NOMO-1 treated with DMSO at 0.1 percent for 48 hours (cell line): Measurements from ENCODE around the gene PRAC1.

ENCODE experiments used
- DNase-seq: peaks from one replicate; lab custom pipeline; 2025; ENCODE audit not compliant: unreplicated experiment; lab: John Stamatoyannopoulos, UW

Gene PRAC1

GRCh38 chr17:48711128-48711527, 11.2 kb downstream of the PRAC1 start:
- no peak for DNase-seq

- no peak for DNase-seq
Measured at GRCh38 chr17:48704361-48705248, 17.7 kb downstream of the PRAC1 start.

- no peak for DNase-seq
Measured at GRCh38 chr17:48701864-48702532, 20.3 kb downstream of the PRAC1 start.

DNA sequence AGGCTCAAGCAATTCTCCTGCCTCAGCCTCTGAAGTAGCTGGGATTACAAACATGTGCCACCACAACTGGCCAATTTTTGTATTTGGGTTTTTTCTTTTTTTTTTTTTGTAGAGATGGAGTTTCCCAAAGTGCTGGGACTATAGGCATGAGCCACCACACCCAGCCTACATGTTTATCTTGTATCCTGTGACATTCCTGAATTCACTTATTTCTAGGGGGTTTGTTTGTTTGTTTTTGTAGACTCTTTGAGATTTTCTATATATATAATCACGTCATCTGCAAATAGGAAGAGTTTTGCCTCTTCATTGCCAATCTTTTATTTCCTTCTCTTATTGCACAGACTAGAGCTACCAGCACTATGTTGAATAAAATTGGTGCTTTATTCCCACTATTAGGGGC, 29.1 kb downstream of the PRAC1 start:
- DNase-seq = no peak

DNA sequence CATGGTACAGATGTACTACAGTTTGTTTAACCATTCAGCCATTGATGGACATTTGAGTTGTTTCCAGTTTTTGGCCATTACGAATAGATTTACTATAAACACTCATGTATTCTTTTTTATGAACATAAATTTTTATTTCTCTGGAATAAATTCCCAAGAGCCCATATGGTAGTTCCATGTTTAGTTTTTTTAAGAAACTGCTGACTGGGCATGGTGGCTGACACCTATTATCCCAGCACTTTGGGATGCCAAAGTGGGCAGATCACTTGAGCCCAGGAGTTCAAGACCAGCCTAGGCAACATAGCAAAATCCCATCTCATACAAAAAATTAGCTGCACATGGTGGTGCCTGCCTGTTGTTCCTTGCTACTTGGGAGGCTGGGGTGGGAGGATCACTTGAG, 30.3 kb downstream of the PRAC1 start:
- no peak for DNase-seq

DNA sequence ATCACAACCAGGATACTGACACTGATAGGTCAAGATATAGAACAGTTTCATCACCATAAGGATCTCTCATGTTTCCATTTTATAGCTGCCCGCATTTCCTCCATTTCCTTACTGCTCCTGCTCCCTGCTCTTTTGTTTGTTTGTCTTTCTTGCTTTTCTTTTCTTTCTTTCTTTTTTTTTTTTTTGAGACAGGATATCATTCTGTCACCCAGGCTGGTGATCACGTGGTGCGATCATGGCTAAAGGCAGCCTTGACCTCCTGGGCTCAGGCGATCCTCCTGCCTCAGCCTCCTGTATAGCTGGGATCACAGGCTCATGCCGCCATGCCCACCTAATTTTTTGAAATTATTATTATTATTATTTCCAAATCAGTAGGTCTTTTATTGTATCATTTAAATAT, 31.7 kb downstream of the PRAC1 start:
- DNase-seq = no peak

DNA sequence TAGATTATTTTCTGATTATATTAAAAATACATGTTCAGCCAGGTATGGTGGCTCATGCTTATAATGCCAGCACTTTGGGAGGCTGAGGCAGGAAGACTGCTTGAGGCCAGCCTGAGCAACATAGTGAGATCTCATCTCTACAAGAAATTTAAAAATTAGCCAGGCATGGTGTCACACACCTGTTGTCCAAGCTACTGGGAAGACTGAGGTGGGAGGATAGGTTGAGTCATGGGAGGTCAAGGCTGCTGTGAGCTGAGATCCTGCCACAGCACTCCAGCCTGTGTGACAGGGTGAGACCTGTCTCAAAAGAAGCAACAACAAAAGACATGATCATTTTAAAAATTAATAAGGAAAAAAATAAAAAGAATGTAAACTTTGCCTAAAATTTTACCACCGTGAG, 40.7 kb downstream of the PRAC1 start:
- DNase-seq = no peak

DNA sequence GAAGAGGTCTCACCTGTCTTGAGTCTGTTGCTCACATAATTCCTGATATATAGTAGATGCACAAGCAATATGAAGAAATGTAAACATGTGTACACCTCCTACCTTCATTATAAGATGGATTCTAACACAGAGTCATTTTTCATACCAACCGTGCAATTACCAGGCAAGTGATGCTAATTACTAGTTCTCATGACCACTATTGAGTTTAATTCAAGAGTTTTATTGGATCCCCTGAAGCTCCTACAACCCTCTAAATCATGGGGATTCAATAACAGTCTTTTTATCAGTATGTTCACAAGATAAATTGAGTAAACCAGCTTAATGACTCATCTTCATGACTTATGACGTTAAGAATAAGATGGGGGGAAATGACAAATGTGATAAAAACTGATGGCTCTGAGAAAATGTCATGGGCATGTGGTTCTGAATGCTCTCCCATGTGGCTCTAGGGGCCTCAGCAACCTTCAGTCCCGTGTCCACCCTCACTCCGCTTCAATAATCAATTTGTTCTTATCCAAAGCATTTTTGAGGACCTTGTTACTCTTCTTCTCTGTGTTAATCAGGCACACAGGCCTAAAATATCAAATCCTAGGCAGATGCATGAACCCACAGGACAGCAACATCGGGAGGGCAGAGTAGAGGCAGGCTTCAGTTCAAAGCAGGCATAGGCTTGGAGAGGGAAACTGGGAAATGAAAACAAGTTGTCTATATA, 42.8 kb downstream of the PRAC1 start:
- DNase-seq = no peak

DNA sequence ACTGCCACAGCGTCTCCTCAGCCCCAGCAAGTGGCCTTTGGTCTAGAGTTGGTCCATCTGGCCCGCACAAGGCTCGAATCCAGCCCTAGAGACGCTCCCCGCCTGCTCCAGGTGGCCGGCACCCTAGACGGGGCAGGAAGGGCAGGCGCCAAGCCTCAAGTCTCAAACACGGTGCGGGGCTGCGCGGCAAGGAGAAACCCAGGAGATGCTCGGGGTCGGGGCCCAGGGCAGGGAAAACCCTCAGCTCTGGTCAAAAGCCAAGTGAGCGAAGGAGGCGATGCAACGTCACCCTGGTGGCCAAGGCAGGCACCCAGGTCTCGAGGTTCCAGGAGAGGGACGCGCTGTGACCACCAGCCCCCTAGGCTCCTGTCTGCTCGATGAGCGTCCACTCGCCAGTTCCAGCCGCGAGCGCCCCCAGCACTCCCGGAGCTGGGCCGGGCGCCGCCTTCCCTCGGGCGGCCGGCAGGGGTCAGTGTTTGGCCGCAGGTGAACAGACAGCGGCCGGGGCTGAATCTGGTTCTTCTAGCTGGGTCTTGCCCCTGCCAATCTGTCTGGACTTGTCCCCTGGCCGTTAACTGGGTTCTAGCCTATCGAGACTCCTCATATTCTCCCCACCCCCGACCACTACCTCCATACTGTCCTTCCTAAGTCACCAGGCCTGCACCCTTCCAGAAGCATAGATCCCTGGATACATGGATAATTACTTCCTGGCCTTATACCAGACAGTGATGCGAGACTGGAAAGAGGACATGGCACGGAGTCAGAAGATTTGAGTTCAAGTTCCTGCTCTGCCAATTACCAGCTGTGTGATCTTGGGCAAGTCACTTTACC, 44.0 kb downstream of the PRAC1 start:
- peak; percentile 53 for DNase-seq

- no peak for DNase-seq
Measured at GRCh38 chr17:48676963-48677558, 45.3 kb downstream of the PRAC1 start.

DNA sequence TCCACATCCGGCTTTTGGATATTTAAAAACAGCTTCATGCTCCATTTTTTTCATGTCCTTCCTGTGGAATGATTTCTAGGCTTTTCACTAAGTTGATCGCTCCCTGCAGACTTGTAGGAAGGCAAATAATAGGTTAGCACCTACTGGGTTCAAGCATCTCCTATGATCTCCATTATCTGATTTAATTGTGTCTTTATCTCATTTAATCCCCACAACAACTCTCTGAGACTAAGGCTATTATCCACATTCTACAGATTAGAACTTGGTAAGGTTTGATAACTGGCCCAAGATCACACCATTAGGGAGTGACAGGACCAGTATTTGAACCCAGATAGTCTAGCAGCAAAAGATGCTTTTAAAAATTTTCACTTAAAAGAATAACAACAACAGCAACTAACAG, 50.0 kb downstream of the PRAC1 start:
- no peak for DNase-seq
